GM21737 (cell line): ENCODE measurements around the gene PDGFA.

Experiments used
- ATAC-seq: cut with Tn5 transposase; IDR thresholded peaks from one replicate; pipeline ENCODE4 v1.9.1; 2021; ENCODE audit warnings: mild to moderate bottlenecking, moderate library complexity; ENCODE audit not compliant: unreplicated experiment

The PDGFA gene

DNA sequence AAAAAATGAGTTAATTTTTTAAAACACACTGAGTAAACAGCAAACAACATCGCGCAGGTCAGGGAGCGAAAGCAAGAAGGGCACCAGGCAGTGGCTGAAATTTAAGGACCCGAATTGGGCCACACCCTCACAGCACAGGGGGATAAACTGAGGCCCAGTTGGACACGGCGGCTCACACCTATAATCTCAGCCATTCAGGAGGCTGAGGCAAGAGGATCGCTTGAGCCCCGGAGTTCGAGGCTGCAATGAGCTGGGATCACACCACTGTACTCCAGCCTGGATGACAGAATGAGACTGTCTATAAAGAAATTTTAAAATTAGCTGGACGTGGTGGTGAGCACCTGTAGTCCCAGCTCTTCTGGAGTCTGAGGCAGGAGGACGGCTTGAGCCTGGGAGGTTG lies 69.6 kb downstream of the PDGFA start:
- no peak for ATAC-seq

DNA sequence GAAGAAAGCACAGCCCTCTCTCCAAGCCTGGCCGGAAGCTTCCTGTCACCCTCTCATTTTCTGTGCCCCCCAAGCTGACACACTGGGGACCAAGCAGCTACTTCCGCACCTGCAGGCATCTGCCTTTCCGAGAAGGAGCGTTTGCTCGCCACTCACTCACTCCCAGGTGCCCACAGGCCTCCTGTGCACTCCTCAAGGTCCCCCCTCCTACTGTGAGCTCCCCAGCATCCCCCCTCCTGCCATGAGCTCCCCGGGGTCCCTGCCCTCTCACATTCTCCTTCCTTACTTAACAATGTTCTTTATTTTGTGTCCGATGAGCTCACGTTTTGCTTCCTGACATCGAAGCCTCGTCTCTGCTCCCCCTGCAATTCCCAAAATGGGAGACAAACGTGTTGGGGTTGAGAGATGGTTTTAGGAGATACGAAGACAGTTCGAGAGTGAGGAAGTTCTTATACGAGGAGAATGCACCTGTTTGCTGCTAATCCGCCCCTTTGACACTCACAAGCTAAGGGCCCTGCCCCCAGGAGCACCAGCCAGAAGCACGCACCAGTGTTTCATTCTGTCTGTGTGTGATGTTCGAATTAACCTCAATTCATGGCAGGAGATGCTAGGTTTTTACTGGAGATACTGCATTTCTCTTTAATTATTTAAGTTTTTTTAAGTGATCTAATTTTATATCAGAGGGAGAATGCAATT lies 70.2 kb downstream of the PDGFA start:
- no peak for ATAC-seq

DNA sequence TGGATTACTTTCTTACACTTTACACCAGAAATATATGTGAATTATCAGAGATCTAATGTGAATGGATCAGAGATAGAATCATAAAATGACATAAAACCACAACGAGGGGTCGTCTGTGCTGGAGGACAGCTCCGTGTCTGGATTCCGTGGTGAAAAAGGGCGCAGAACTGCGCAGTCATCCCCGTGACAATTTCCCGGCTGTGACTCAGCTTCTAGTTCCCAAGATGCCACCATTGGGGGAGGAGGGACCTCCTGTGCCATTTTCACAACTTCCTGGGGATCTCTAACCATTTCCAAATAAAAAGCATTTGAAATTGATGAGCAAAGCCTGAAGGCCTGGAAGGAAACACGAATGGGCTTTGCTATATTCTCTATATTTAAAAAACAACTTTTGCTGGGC lies 72.1 kb downstream of the PDGFA start:
- no peak for ATAC-seq
